HL-60/S4 treated with retinoic acid at 250 ng/mL for 4 days and 3 days (cell line): ENCODE results near the gene KRTAP24-1.

ENCODE experiments used
- in situ Hi-C: fragments of 300-500 bp; cut with MboI; formaldehyde crosslinking; loops from 2 replicates; pipeline ENCODE4 v1.7.0; 2022; ENCODE audit warnings: low sequenced_read_pairs

KRTAP24-1 gene

GRCh38 chr21:30282850-30283249 lies at the start of gene KRTAP24-1:
KRTAP24-1 (minus strand) TSS chr21:30282950; CDS start chr21:30282932, 18 bp downstream.
- in situ Hi-C loops = no loop called here

- in situ Hi-C loops = no loop called here
These were observed 46.6 kb upstream of the KRTAP24-1 start for GRCh38 chr21:30329203-30329875.

- in situ Hi-C loops = no loop called here
These were observed 43.6 kb upstream of the KRTAP24-1 start for GRCh38 chr21:30326390-30326789.

- in situ Hi-C loops = no loop called here
These were observed 37.5 kb upstream of the KRTAP24-1 start, which contains the start of gene KRTAP26-1 for GRCh38 chr21:30320215-30320614. KRTAP26-1 (minus strand) TSS chr21:30320315; CDS start chr21:30320035, 280 bp downstream.

GRCh38 chr21:30315701-30316100 lies 33.0 kb upstream of the KRTAP24-1 start:
- in situ Hi-C loops = no loop called here

- in situ Hi-C loops = no loop called here
These were observed 24.1 kb upstream of the KRTAP24-1 start for GRCh38 chr21:30306884-30307283.

- in situ Hi-C loops = no loop called here
These were observed 22.4 kb upstream of the KRTAP24-1 start for GRCh38 chr21:30305136-30305535.

- in situ Hi-C loops = no loop called here
These were observed 6.5 kb upstream of the KRTAP24-1 start, which contains the start of gene KRTAP25-1 for GRCh38 chr21:30289215-30289614. KRTAP25-1 (minus strand) TSS chr21:30289514; CDS start chr21:30289490, 24 bp downstream.

GRCh38 chr21:30271611-30272010 lies 11.1 kb downstream of the KRTAP24-1 start:
- in situ Hi-C loops = no loop called here

GRCh38 chr21:30271156-30271555 lies 11.6 kb downstream of the KRTAP24-1 start:
- in situ Hi-C loops = no loop called here

- in situ Hi-C loops = no loop called here
These were observed 12.8 kb downstream of the KRTAP24-1 start for GRCh38 chr21:30269803-30270530.

- in situ Hi-C loops = no loop called here
These were observed 14.0 kb downstream of the KRTAP24-1 start for GRCh38 chr21:30268608-30269197.

GRCh38 chr21:30257773-30258172 lies 25.0 kb downstream of the KRTAP24-1 start:
- in situ Hi-C loops = no loop called here

- in situ Hi-C loops = no loop called here
These were observed 26.6 kb downstream of the KRTAP24-1 start for GRCh38 chr21:30256100-30256499.

GRCh38 chr21:30255679-30256078 lies 27.1 kb downstream of the KRTAP24-1 start:
- in situ Hi-C loops = no loop called here

- in situ Hi-C loops = no loop called here
These were observed 31.0 kb downstream of the KRTAP24-1 start for GRCh38 chr21:30251781-30252180.

- in situ Hi-C loops = no loop called here
These were observed 32.8 kb downstream of the KRTAP24-1 start for GRCh38 chr21:30249936-30250335.

- in situ Hi-C loops = no loop called here
These were observed 33.9 kb downstream of the KRTAP24-1 start for GRCh38 chr21:30248844-30249243.

- in situ Hi-C loops = no loop called here
These were observed 37.7 kb downstream of the KRTAP24-1 start for GRCh38 chr21:30245061-30245460.

- in situ Hi-C loops = no loop called here
These were observed 39.1 kb downstream of the KRTAP24-1 start for GRCh38 chr21:30243691-30244090.

- in situ Hi-C loops = no loop called here
These were observed 42.1 kb downstream of the KRTAP24-1 start for GRCh38 chr21:30240661-30241060.

GRCh38 chr21:30238168-30238567 lies 44.6 kb downstream of the KRTAP24-1 start:
- in situ Hi-C loops = no loop called here
